PC-3 (cell line): ENCODE results near the gene SELENOK. TPM values are rescaled to one million over a fixed set of nuclear protein-coding genes. Genes with fewer than 3 reads are reported as not detected.

ENCODE experiments used
- ATAC-seq: fragments of 200-7000 bp; cut with Tn5 transposase; 2 replicates; pipeline ENCODE4 v1.9.1; 2020; ENCODE audit warnings: mild to moderate bottlenecking, moderate library complexity
- BruUV-seq: library from RNA; stranded (reverse); fragments of 400-500 nt; replicated peaks from 2 replicates; lab custom pipeline; 2021; lab: Mats Ljungman, UMichigan
- CTCF ChIA-PET: fragments of 300-600 bp; sonication (Branson Sonifier 250); formaldehyde crosslinking; loops from one replicate; lab custom pipeline; 2022; ENCODE audit warnings: antibody characterized with exemption; lab: Charles Lee
- POLR2A ChIA-PET: fragments of 300-600 bp; sonication (Branson Sonifier 250); formaldehyde crosslinking; loops from one replicate; lab custom pipeline; 2022; ENCODE audit warnings: antibody characterized with exemption; ENCODE audit not compliant: unreplicated experiment; lab: Charles Lee
- DNase-seq: peaks from one replicate; pipeline ENCODE4 v3.0.0-alpha.2; 2015
- H2AFZ ChIP-seq: fragments of 300-600 bp; sonication (generic); 2 replicates; pipeline ENCODE4 v1.6.0; 2016; ENCODE audit warnings: antibody characterized with exemption, low read length
- H3F3A ChIP-seq: fragments of 300-600 bp; sonication (generic); one replicate; pipeline ENCODE4 v1.6.0; 2017; ENCODE audit warnings: antibody characterized with exemption, low read length, control low read depth, mild to moderate bottlenecking; ENCODE audit not compliant: unreplicated experiment
- H3K27ac ChIP-seq: fragments of 300-600 bp; sonication (generic); 2 replicates; pipeline ENCODE4 v1.5.1; 2016; ENCODE audit warnings: mild to moderate bottlenecking, low read length
- H3K27me3 ChIP-seq: fragments of 300-600 bp; sonication (generic); 2 replicates; pipeline ENCODE4 v1.6.1; 2016; ENCODE audit warnings: low read length, mixed read lengths
- H3K36me3 ChIP-seq: fragments of 300-600 bp; sonication (generic); 2 replicates; pipeline ENCODE4 v1.6.1; 2016; ENCODE audit warnings: low read depth, mixed run types, low read length, mixed read lengths
- H3K4me1 ChIP-seq: fragments of 300-600 bp; sonication (generic); 2 replicates; pipeline ENCODE4 v1.5.1; 2016; ENCODE audit warnings: low read length; ENCODE audit not compliant: insufficient read depth
- H3K4me2 ChIP-seq: fragments of 300-600 bp; sonication (generic); 2 replicates; pipeline ENCODE4 v1.6.0; 2016; ENCODE audit warnings: low read length
- H3K4me3 ChIP-seq: fragments of 300-600 bp; sonication (generic); 2 replicates; pipeline ENCODE4 v1.5.1; 2016; ENCODE audit warnings: mild to moderate bottlenecking, low read length, mixed read lengths
- H3K79me2 ChIP-seq: fragments of 300-600 bp; sonication (generic); 2 replicates; pipeline ENCODE4 v1.6.1; 2017; ENCODE audit warnings: low read length, mixed read lengths
- H3K9ac ChIP-seq: fragments of 300-600 bp; sonication (generic); 2 replicates; pipeline ENCODE4 v1.6.0; 2016; ENCODE audit warnings: mild to moderate bottlenecking, low read length
- H3K9me2 ChIP-seq: fragments of 300-600 bp; sonication (generic); replicated peaks from 2 replicates; pipeline ENCODE4 v1.6.1; 2016; ENCODE audit warnings: mixed run types, low read length, mixed read lengths
- H3K9me3 ChIP-seq: fragments of 300-600 bp; sonication (generic); 2 replicates; pipeline ENCODE4 v1.6.1; 2016; ENCODE audit warnings: low read length, mixed read lengths
- H4K20me1 ChIP-seq: fragments of 300-600 bp; sonication (generic); 2 replicates; pipeline ENCODE4 v1.6.1; 2016; ENCODE audit warnings: low read length, mixed read lengths
- EZH2 ChIP-seq: fragments of 300-600 bp; sonication (generic); IDR thresholded peaks from one replicate; pipeline ENCODE4 v1.6.1; 2017; ENCODE audit warnings: antibody characterized with exemption, mild to moderate bottlenecking, low read length; ENCODE audit not compliant: unreplicated experiment
- EZH2phosphoT487 ChIP-seq: fragments of 300-600 bp; sonication (generic); IDR thresholded peaks from 2 replicates; pipeline ENCODE4 v1.6.1; 2018; ENCODE audit warnings: mild to moderate bottlenecking, antibody characterized with exemption, low read length, borderline replicate concordance
- intact Hi-C: fragments of 100-400 bp; cut with micrococcal nuclease; formaldehyde crosslinking; loops from 2 replicates; pipeline ENCODE4 v1.9.0; 2023
- total RNA-seq: library from RNA; depleted of rRNA; stranded (reverse); fragments of >200 nt; gene quantifications from 2 replicates; pipeline ENCODE4 v1.2.3, GENCODE V29; 2014
- TF ChIP-seq, protein P1 (sequence below): fragments of 300-600 bp; sonication (generic); conservative IDR thresholded peaks from 2 replicates; pipeline ENCODE4 v1.5.1; 2017; ENCODE audit warnings: antibody characterized with exemption, low read depth, mild to moderate bottlenecking, low read length

The SELENOK gene
- total RNA-seq, 1 experiment from 2014 or later: 72.9 TPM

DNA sequence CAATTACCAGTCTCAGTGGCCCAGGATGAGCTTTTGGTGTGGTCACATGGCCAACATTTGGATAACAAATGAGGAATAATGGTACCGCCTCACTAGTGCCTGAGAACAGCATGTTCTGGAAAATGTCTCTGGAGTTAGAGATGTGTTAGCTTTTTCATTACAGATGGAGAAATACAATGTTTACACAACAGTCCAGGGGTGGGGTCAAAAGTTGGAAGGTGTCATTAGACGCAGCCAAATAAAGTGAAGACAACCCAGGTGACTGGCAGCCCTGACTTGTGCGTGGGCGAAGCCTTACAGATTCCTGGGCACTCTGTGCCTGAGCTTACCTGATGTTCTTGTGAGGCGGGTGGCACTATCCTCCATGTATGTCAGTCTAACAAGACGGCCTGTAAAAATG lies 32.5 kb downstream of the SELENOK start:
- DNase-seq (no peak), ATAC-seq (no peak)
- CTCF ChIA-PET: no interaction called here
- Histone ChIP-seq H3K9me3 (no peaks in the 10 kb centered on the region), H3K9me2 (no peaks in the 10 kb centered on the region), H3F3A (no peaks in the 10 kb centered on the region), H3K27me3 (no peaks in the 10 kb centered on the region), H2AFZ (no peak overlapping the region), H4K20me1 (no peaks in the 10 kb centered on the region), H3K36me3 (0 out of 2 replicates have a peak, but pooled peaks cover 3% of the 10 kb centered on the region), H3K4me2 (no peak overlapping the region), H3K79me2 (no peaks in the 10 kb centered on the region), H3K4me1 (no peaks in the 10 kb centered on the region), H3K27ac (no peak overlapping the region), H3K4me3 (no peak overlapping the region), H3K9ac (no peak overlapping the region)
- BruUV-seq: no TSS peak
- POLR2A ChIA-PET: no interaction called here
- intact Hi-C loops: no loop called here
- no peak for TF ChIP-seq EZH2

DNA sequence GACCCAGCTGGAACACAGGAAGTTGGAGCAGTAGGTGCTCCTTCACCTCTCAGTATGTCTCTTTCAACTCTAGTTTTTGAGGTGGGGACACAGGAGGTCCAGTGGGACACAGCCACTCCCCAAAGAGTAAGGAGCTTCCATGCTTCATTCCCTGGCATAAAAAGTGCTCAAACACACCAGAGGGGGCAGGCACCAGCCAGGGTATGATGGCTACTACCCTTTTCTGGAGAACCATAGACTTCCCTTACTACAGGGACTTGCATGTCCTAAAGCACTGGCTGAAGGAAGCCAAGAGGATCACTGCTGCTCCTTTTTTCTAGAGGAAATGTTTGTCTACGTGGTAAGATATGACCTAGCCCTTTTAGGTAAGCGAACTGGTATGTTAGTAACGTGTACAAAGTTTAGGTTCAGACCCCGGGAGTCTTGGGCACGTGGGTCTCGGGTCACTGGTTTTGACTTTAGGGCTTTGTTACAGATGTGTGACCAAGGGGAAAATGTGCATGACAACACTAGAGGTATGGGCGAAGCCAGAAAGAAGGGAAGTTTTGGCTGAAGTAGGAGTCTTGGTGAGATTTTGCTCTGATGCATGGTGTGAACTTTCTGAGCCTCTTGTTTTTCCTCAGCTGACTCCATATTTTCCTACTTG lies 33.4 kb downstream of the SELENOK start:
- ChIA-PET POLR2A (interaction anchor here (0.7 kb wide), 1 partner anchor 1088 kb away, joined by 3 read pairs; no protein-coding TSS in a partner anchor), CTCF (no interaction called here)
- Histone ChIP-seq H3K36me3 (0 out of 2 replicates have a peak, but pooled peaks cover 3% of the 10 kb centered on the region), H3K9ac (no peak overlapping the region), H3K9me2 (no peaks in the 10 kb centered on the region), H2AFZ (no peak overlapping the region), H4K20me1 (no peaks in the 10 kb centered on the region), H3K4me2 (no peak overlapping the region), H3K27me3 (no peaks in the 10 kb centered on the region), H3F3A (no peaks in the 10 kb centered on the region), H3K79me2 (no peaks in the 10 kb centered on the region), H3K9me3 (no peaks in the 10 kb centered on the region), H3K4me1 (no peaks in the 10 kb centered on the region), H3K27ac (no peak overlapping the region), H3K4me3 (no peak overlapping the region)
- BruUV-seq: no TSS peak
- TF ChIP-seq EZH2phosphoT487 (no peak), EZH2 (no peak)
- TF ChIP-seq, protein P1, sequence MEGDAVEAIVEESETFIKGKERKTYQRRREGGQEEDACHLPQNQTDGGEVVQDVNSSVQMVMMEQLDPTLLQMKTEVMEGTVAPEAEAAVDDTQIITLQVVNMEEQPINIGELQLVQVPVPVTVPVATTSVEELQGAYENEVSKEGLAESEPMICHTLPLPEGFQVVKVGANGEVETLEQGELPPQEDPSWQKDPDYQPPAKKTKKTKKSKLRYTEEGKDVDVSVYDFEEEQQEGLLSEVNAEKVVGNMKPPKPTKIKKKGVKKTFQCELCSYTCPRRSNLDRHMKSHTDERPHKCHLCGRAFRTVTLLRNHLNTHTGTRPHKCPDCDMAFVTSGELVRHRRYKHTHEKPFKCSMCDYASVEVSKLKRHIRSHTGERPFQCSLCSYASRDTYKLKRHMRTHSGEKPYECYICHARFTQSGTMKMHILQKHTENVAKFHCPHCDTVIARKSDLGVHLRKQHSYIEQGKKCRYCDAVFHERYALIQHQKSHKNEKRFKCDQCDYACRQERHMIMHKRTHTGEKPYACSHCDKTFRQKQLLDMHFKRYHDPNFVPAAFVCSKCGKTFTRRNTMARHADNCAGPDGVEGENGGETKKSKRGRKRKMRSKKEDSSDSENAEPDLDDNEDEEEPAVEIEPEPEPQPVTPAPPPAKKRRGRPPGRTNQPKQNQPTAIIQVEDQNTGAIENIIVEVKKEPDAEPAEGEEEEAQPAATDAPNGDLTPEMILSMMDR: no peak
- intact Hi-C loops: no loop called here
- no peak for ATAC-seq
- DNase-seq: no peak

DNA sequence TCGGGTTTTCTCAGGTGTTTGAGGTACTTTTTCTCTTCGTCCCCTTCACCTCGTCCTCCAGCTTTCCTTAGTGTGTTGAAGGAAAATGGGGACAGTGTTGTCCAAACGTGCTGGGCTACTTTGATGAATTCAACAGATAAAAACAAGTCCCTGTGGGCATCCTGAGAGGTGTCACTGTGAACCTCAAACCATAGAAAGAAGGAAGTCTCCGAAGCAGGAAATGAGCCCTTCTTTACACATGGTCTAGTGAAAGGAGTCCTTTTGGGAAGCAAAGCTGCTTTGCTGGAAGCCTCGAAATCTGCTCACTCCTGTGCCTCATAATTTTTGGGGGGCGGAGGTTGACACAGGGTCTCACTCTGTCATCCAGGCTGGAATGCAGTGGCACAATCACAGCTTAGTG lies 34.7 kb downstream of the SELENOK start:
- DNase-seq (no peak), ATAC-seq (no peak)
- Histone ChIP-seq H3K27me3 (no peaks in the 10 kb centered on the region), H3K36me3 (0 out of 2 replicates have a peak, but pooled peaks cover 3% of the 10 kb centered on the region), H3K79me2 (no peaks in the 10 kb centered on the region), H2AFZ (no peak overlapping the region), H3K9me2 (no peaks in the 10 kb centered on the region), H4K20me1 (no peaks in the 10 kb centered on the region), H3K9me3 (no peaks in the 10 kb centered on the region), H3F3A (no peaks in the 10 kb centered on the region), H3K4me3 (no peak overlapping the region), H3K4me1 (no peaks in the 10 kb centered on the region), H3K27ac (no peak overlapping the region), H3K4me2 (no peak overlapping the region), H3K9ac (no peak overlapping the region)
- TF ChIP-seq, protein P1: no peak
- TF ChIP-seq EZH2 (no peak), EZH2phosphoT487 (no peak)
- ChIA-PET POLR2A (no interaction called here), CTCF (no interaction called here)
- intact Hi-C loops: no loop called here
- BruUV-seq: no TSS peak
